ENCODE data around the gene ISG15. TPM values are rescaled to one million over a fixed set of nuclear protein-coding genes. Genes with fewer than 3 reads are reported as not detected.
"Not testable (repeated sequence)": the region's sequence is repeated elsewhere in the genome, so short reads cannot be mapped to it uniquely, and the experiment has no call there.

Gene ISG15
- total RNA-seq, 2 donors from 2014 or later, result 15.2 to 44.3 TPM

DNA sequence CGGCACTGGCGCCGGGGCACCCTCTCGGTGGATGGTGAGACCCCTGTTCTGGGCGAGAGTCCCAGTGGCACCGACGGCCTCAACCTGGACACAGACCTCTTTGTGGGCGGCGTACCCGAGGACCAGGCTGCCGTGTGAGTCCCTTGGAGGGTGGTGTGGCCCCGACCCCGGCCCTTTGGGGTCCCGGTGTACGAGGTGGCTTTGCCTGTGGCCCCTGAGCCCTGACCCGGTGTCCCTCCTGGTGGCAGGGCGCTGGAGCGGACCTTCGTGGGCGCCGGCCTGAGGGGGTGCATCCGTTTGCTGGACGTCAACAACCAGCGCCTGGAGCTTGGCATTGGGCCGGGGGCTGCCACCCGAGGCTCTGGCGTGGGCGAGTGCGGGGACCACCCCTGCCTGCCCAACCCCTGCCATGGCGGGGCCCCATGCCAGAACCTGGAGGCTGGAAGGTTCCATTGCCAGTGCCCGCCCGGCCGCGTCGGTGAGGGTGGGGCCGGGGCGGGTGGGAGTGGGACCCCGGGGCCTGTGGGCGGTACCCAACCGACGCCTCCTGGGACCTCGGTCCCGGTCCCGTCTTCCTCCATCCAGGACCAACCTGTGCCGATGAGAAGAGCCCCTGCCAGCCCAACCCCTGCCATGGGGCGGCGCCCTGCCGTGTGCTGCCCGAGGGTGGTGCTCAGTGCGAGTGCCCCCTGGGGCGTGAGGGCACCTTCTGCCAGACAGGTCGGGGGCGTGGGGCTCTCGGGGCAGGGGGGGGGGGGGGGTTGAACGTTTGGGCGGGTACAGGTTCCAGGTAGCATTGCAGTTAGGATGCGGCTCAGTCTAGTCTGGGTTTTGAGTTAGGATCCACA lies 36.2 kb downstream of the ISG15 start:
- ATAC-seq (no peak), DNase-seq (ENCODE audit: low spot score) (no peak)
- no peak overlapping the region for H3K27ac Mint-ChIP-seq
- no peak overlapping the region for H3K4me3 Mint-ChIP-seq
- H3K4me1 Mint-ChIP-seq (ENCODE audit: low read depth in 2 of 2), result peaks cover 0 to 6% of the 10 kb centered on the region in 2 donors
- H3K36me3 Mint-ChIP-seq, result no peaks in the 10 kb centered on the region
- no peaks in the 10 kb centered on the region for H3K9me3 Mint-ChIP-seq
- H3K27me3 Mint-ChIP-seq, result no peaks in the 10 kb centered on the region

DNA sequence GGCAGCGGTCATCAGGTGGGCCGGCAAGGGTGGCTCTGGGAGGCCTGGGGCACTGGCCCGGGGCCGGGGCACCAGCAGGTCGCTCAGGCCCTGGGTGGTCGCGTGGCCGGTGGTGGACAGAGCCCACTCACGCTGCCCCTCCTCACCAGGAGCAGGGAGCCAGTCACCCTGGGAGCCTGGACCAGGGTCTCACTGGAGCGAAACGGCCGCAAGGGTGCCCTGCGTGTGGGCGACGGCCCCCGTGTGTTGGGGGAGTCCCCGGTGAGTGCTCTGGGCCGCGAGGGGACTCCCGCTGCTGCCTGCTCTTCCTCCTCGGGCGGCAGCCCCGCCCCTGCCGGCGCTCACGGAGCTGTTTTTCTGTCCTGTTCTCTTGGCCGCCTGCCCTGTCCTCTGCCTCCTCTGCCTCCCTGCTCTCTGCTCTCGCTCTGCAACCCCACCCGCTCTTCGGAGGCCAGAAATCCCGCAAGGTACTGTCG lies 37.3 kb downstream of the ISG15 start:
- H3K27ac Mint-ChIP-seq, result no peak overlapping the region
- peaks cover 0 to 6% of the 10 kb centered on the region in 2 donors for H3K4me1 Mint-ChIP-seq (ENCODE audit: low read depth in 2 of 2)
- DNase-seq (ENCODE audit: low spot score), result no peak
- no peak overlapping the region for H3K4me3 Mint-ChIP-seq
- ATAC-seq, result no peak
- H3K9me3 Mint-ChIP-seq, result no peaks in the 10 kb centered on the region
- H3K36me3 Mint-ChIP-seq, result no peaks in the 10 kb centered on the region
- H3K27me3 Mint-ChIP-seq, result no peaks in the 10 kb centered on the region

DNA sequence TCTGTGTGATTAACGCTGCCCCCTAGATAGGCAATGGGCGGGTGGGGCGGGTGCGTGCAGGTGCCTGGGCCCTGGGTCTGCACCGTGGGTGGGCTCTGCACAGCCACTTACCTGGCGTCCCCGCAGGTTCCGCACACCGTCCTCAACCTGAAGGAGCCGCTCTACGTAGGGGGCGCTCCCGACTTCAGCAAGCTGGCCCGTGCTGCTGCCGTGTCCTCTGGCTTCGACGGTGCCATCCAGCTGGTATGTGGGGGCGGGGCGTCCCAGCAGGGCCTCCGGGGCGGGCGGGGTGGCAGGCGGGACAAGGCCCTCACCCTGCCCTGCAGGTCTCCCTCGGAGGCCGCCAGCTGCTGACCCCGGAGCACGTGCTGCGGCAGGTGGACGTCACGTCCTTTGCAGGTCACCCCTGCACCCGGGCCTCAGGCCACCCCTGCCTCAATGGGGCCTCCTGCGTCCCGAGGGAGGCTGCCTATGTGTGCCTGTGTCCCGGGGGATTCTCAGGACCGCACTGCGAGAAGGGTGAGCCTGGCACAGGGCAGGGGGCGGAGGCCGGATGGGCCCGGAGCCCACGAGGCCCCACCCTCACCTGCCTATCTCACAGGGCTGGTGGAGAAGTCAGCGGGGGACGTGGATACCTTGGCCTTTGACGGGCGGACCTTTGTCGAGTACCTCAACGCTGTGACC lies 38.0 kb downstream of the ISG15 start:
- ATAC-seq, result no peak

GRCh38 chr1:1052003-1052840 lies 38.9 kb downstream of the ISG15 start:
- ATAC-seq, result no peak
- no peak overlapping the region for H3K4me3 Mint-ChIP-seq
- H3K9me3 Mint-ChIP-seq, result no peaks in the 10 kb centered on the region
- no peak for DNase-seq (ENCODE audit: low spot score)
- H3K4me1 Mint-ChIP-seq (ENCODE audit: low read depth in 2 of 2), result peaks cover 0 to 6% of the 10 kb centered on the region in 2 donors
- no peak overlapping the region for H3K27ac Mint-ChIP-seq
- H3K36me3 Mint-ChIP-seq, result no peaks in the 10 kb centered on the region
- H3K27me3 Mint-ChIP-seq, result no peaks in the 10 kb centered on the region

More for the DNA sequence above, 38.0 kb downstream of the ISG15 start:
- no peak overlapping the region for H3K27ac Mint-ChIP-seq
- H3K36me3 Mint-ChIP-seq, result no peaks in the 10 kb centered on the region
- H3K27me3 Mint-ChIP-seq, result no peaks in the 10 kb centered on the region
- H3K4me1 Mint-ChIP-seq (ENCODE audit: low read depth in 2 of 2), result peaks cover 0 to 6% of the 10 kb centered on the region in 2 donors
- H3K4me3 Mint-ChIP-seq, result no peak overlapping the region
- DNase-seq (ENCODE audit: low spot score), result no peak
- no peaks in the 10 kb centered on the region for H3K9me3 Mint-ChIP-seq

GRCh38 chr1:1053022-1053421 lies 39.7 kb downstream of the ISG15 start:
- DNase-seq (ENCODE audit: low spot score) (no peak), ATAC-seq (no peak)
- Mint-ChIP-seq H3K27ac (no peak overlapping the region), H3K9me3 (no peaks in the 10 kb centered on the region), H3K4me1 (ENCODE audit: low read depth in 2 of 2) (peaks cover 2 to 6% of the 10 kb centered on the region in 2 donors), H3K4me3 (no peak overlapping the region), H3K36me3 (no peaks in the 10 kb centered on the region), H3K27me3 (peaks cover 2% of the 10 kb centered on the region in 2 donors)

GRCh38 chr1:1053682-1054081 lies 40.4 kb downstream of the ISG15 start:
- no peak overlapping the region for H3K27ac Mint-ChIP-seq
- H3K9me3 Mint-ChIP-seq, result no peaks in the 10 kb centered on the region
- H3K4me3 Mint-ChIP-seq, result no peak overlapping the region
- peaks cover 6 to 8% of the 10 kb centered on the region in 2 donors for H3K4me1 Mint-ChIP-seq (ENCODE audit: low read depth in 2 of 2)
- no peak for DNase-seq (ENCODE audit: low spot score)
- H3K36me3 Mint-ChIP-seq, result no peaks in the 10 kb centered on the region
- ATAC-seq, result no peak
- H3K27me3 Mint-ChIP-seq, result peaks cover 6 to 8% of the 10 kb centered on the region in 2 donors

- no peak overlapping the region for H3K4me3 Mint-ChIP-seq
- no peaks in the 10 kb centered on the region for H3K36me3 Mint-ChIP-seq
- DNase-seq (ENCODE audit: low spot score) (no peak), ATAC-seq (no peak)
- H3K27me3 Mint-ChIP-seq, result peaks cover 6 to 8% of the 10 kb centered on the region in 2 donors
- H3K4me1 Mint-ChIP-seq (ENCODE audit: low read depth in 2 of 2), result peaks cover 6 to 11% of the 10 kb centered on the region in 2 donors
- no peak overlapping the region for H3K27ac Mint-ChIP-seq
- no peaks in the 10 kb centered on the region for H3K9me3 Mint-ChIP-seq
Observed at GRCh38 chr1:1054099-1054700, 40.9 kb downstream of the ISG15 start.

GRCh38 chr1:1054971-1055370 lies 41.7 kb downstream of the ISG15 start:
- H3K4me1 Mint-ChIP-seq (ENCODE audit: low read depth in 2 of 2), result peaks cover 6 to 13% of the 10 kb centered on the region in 2 donors
- no peak overlapping the region for H3K27ac Mint-ChIP-seq
- no peaks in the 10 kb centered on the region for H3K9me3 Mint-ChIP-seq
- ATAC-seq (no peak), DNase-seq (ENCODE audit: low spot score) (no peak)
- peaks cover 6 to 8% of the 10 kb centered on the region in 2 donors for H3K27me3 Mint-ChIP-seq
- H3K4me3 Mint-ChIP-seq, result no peak overlapping the region
- H3K36me3 Mint-ChIP-seq, result no peaks in the 10 kb centered on the region

GRCh38 chr1:1055841-1056736 lies 42.8 kb downstream of the ISG15 start:
- Mint-ChIP-seq H3K27ac (no peak overlapping the region), H3K4me3 (no peak overlapping the region), H3K9me3 (no peaks in the 10 kb centered on the region), H3K27me3 (peaks cover 6 to 8% of the 10 kb centered on the region in 2 donors), H3K4me1 (ENCODE audit: low read depth in 2 of 2) (peaks cover 6 to 19% of the 10 kb centered on the region in 2 donors), H3K36me3 (no peaks in the 10 kb centered on the region)
- ATAC-seq, result no peak
- DNase-seq (ENCODE audit: low spot score), result no peak

DNA sequence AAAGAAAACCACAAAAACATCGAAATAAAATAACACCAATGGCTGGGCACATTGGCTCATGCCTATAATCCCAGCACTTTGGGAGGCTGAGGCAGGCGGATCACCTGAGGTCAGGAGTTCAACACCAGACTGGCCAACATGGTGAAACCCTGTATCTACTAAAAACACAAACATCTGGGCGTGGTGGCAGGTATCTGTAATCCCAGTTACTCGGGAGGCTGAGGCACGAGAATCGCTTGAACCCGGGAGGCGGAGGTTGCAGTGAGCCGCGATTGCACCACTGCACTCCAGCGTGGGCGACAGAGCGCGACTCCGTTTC lies 44.4 kb downstream of the ISG15 start:
- H3K4me3 Mint-ChIP-seq; ATAC-seq; DNase-seq (ENCODE audit: low spot score); H3K27ac Mint-ChIP-seq; H3K9me3 Mint-ChIP-seq; H3K36me3 Mint-ChIP-seq; H3K27me3 Mint-ChIP-seq: not testable (repeated sequence)
- peaks cover 0 to 22% of the 10 kb centered on the region in 2 donors for H3K4me1 Mint-ChIP-seq (ENCODE audit: low read depth in 2 of 2)

DNA sequence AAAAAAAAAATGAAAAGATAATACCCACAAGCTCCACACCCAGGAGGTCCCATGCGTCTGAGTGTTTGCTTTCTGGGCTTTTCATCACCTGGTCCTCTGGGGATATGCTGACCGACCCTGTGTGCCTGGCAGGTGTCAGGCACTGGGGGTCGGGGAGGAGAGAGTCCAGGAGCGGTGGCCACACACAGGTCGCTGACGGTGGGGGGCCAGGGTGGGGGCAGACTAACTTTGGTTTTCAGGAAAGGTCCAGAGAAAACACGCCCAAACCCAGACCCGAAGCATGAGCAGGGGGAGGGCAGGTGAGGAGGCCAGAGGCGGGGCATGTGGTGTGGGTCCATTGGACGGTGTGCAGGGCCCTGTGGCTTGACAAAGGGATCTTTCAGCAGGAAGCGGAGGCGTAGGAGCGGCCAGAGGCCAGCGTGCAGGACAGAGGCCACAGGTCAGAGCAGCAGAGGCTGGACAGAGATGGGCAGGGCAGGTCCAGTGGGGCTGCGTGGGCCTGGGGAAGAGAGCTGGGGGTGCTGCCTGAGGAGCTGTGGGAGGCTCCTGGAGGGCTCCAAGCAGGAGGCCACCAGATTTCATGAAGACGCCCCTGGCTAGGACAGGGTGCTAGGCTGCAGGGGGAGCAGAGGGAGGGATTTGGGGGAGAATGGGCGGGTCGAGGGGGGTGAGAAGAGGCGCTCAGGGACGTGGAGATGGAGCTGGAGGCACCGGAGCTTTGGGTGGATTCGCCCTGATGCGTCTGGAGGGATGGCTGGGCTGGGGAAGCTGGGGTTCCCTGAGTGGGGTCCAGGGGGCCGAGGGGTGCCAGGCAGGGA lies 45.0 kb downstream of the ISG15 start:
- H3K36me3 Mint-ChIP-seq, result no peaks in the 10 kb centered on the region
- ATAC-seq (no peak), DNase-seq (ENCODE audit: low spot score) (no peak)
- peaks cover 0 to 24% of the 10 kb centered on the region in 2 donors for H3K4me1 Mint-ChIP-seq (ENCODE audit: low read depth in 2 of 2)
- H3K27ac Mint-ChIP-seq, result no peak overlapping the region
- H3K4me3 Mint-ChIP-seq, result peak overlapping the region; percentile 76
- peaks cover 6 to 8% of the 10 kb centered on the region in 2 donors for H3K27me3 Mint-ChIP-seq
- no peaks in the 10 kb centered on the region for H3K9me3 Mint-ChIP-seq

DNA sequence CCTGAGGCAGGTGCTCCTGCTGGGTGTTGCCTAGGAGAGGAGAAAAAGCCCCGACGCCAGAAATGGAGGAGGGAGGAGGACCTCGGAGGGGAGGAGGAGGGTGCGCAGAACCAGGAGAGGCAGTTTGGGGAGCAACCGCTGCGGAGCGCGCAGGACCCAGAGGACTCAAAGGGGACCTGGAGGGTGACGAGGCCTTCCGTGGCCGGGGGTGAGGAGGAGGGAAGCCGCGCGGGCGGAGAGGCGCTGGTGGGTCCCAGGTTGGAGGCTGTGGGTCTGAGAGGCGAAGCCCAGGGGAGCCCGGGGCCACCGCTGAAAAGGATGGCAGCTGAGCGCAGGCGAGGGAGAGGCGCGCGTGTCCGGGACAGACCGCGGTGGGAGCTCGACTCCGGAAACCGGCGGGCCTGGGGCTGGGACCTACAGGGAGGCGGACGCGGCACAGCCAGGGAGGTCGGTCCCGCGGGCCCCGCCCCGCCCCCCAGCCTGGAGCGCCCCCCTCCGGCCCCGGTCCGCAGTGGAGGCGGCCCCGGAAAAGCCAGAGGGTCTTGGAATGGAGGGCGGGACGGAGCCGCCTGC lies 45.7 kb downstream of the ISG15 start:
- Mint-ChIP-seq H3K4me3 (peak overlapping the region; percentile 76), H3K36me3 (no peaks in the 10 kb centered on the region), H3K9me3 (no peaks in the 10 kb centered on the region), H3K4me1 (ENCODE audit: low read depth in 2 of 2) (peaks cover 0 to 25% of the 10 kb centered on the region in 2 donors), H3K27ac (no peak overlapping the region), H3K27me3 (peaks cover 6 to 8% of the 10 kb centered on the region in 2 donors)
- DNase-seq (ENCODE audit: low spot score) (no peak), ATAC-seq (peak; percentile 41 to 64)

Measured in natural killer cell treated with Interleukin-12 subunit alpha and Interleukin-12 subunit beta and Interleukin-15 and Interleukin-18, amount 100 ng/mL, for 72 hours (primary cell).